ENCODE data around the gene C4orf50.

GRCh38 chr4:5908876-5909427 lies 109.3 kb downstream of the C4orf50 start:
- TF ChIP-seq, protein P1, sequence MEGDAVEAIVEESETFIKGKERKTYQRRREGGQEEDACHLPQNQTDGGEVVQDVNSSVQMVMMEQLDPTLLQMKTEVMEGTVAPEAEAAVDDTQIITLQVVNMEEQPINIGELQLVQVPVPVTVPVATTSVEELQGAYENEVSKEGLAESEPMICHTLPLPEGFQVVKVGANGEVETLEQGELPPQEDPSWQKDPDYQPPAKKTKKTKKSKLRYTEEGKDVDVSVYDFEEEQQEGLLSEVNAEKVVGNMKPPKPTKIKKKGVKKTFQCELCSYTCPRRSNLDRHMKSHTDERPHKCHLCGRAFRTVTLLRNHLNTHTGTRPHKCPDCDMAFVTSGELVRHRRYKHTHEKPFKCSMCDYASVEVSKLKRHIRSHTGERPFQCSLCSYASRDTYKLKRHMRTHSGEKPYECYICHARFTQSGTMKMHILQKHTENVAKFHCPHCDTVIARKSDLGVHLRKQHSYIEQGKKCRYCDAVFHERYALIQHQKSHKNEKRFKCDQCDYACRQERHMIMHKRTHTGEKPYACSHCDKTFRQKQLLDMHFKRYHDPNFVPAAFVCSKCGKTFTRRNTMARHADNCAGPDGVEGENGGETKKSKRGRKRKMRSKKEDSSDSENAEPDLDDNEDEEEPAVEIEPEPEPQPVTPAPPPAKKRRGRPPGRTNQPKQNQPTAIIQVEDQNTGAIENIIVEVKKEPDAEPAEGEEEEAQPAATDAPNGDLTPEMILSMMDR (IDR thresholded peaks at IDR 0.05; ENCODE audit: low read length): no peak
- no peak for TF ChIP-seq EZH2 (IDR thresholded peaks at IDR 0.05; ENCODE audit: borderline replicate concordance, low read length)

Measured in OCI-LY1 (cell line).